OCI-LY3 (cell line): ENCODE results near the gene TCF20.

Experiments
- H2AFZ ChIP-seq: fragments of 200-600, 300-600 bp; shearing (Covaris generic); 2 replicates; pipeline ENCODE4 v1.6.0; 2014; ENCODE audit warnings: antibody characterized with exemption, low read depth, low read length
- H3K27ac ChIP-seq: fragments of 200-600, 300-600 bp; sonication (generic); 2 replicates; pipeline ENCODE4 v1.5.1; 2014; ENCODE audit warnings: mild to moderate bottlenecking, low read length, moderate library complexity, mixed read lengths
- H3K27me3 ChIP-seq: fragments of 200-600, 300-600 bp; sonication (generic); 2 replicates; pipeline ENCODE4 v1.6.1; 2014; ENCODE audit warnings: low read depth, low read length, mixed read lengths
- H3K36me3 ChIP-seq: fragments of 200-600, 300-600 bp; sonication (generic); replicated peaks from 2 replicates; pipeline ENCODE3; 2014; ENCODE audit warnings: low read depth, low read length, mixed read lengths
- H3K4me1 ChIP-seq: fragments of 300-600, 200-600 bp; sonication (generic); 2 replicates; pipeline ENCODE4 v1.6.1; 2014; ENCODE audit warnings: low read length, mixed read lengths
- H3K4me2 ChIP-seq: fragments of 200-600, 300-600 bp; sonication (generic); 2 replicates; pipeline ENCODE4 v1.6.1; 2014; ENCODE audit warnings: low read length, mixed read lengths
- H3K4me3 ChIP-seq: fragments of 300-600, 200-600 bp; sonication (generic); 2 replicates; pipeline ENCODE4 v1.5.1; 2014; ENCODE audit warnings: antibody characterized with exemption, mild to moderate bottlenecking, low read length, moderate library complexity
- H3K79me2 ChIP-seq: fragments of 300-600, 200-600 bp; shearing (Covaris generic); 2 replicates; pipeline ENCODE4 v1.6.1; 2014; ENCODE audit warnings: mild to moderate bottlenecking, low read length, mixed read lengths
- H3K9ac ChIP-seq: fragments of 300-600, 200-600 bp; shearing (Covaris generic); 2 replicates; pipeline ENCODE4 v1.6.0; 2014; ENCODE audit warnings: mild to moderate bottlenecking, low read length, moderate library complexity
- H3K9me3 ChIP-seq: fragments of 200-600, 300-600 bp; shearing (Covaris generic); 2 replicates; pipeline ENCODE4 v1.6.1; 2014; ENCODE audit warnings: low read length, mixed read lengths; ENCODE audit not compliant: insufficient read depth
- H4K20me1 ChIP-seq: fragments of 200-600, 300-600 bp; sonication (generic); 2 replicates; pipeline ENCODE4 v1.6.1; 2016; ENCODE audit warnings: low read length, mixed read lengths; ENCODE audit not compliant: insufficient read depth
- CTCF ChIP-seq: fragments of 200-600, 300-600 bp; sonication (generic); IDR thresholded peaks from 2 replicates; pipeline ENCODE4 v1.5.1; 2014; ENCODE audit warnings: antibody characterized with exemption, low read length, low read depth
- EZH2phosphoT487 ChIP-seq: fragments of 200-600 bp; shearing (Covaris generic); IDR thresholded peaks from 2 replicates; pipeline ENCODE4 v1.6.1; 2018; ENCODE audit warnings: antibody characterized with exemption, mixed run types, low read depth

The TCF20 gene

GRCh38 chr22:42270510-42271190 is at the start of gene TCF20:
Gene TCF20 (minus strand): TSS chr22:42270653. CDS start chr22:42215305, 55,348 bp downstream.
- H2AFZ ChIP-seq: peak within 1 kb of the TSS; percentile 93
- H3K4me2 ChIP-seq: peak within 1 kb of the TSS; percentile 90
- peak within 1 kb of the TSS; percentile 79 for H3K27ac ChIP-seq
- H3K4me3 ChIP-seq: peak within 1 kb of the TSS; percentile 100
- no peak for TF ChIP-seq EZH2phosphoT487
- TF ChIP-seq CTCF: no peak
- H3K9me3 ChIP-seq: no peaks in the 10 kb centered on the region
- peaks cover 15% of the 10 kb centered on the region for H3K4me1 ChIP-seq
- no peaks in the 10 kb centered on the region for H3K27me3 ChIP-seq
- H4K20me1 ChIP-seq: peaks cover 38% of the 10 kb centered on the region
- H3K9ac ChIP-seq: peak within 1 kb of the TSS; percentile 100
- H3K36me3 ChIP-seq: peaks cover 3% of the 10 kb centered on the region
- peaks cover 51% of the 10 kb centered on the region for H3K79me2 ChIP-seq

- no peaks in the 10 kb centered on the region for H4K20me1 ChIP-seq
- peaks cover 12% of the 10 kb centered on the region for H3K4me1 ChIP-seq
- H3K9ac ChIP-seq: no peak overlapping the region
- no peaks in the 10 kb centered on the region for H3K36me3 ChIP-seq
- no peaks in the 10 kb centered on the region for H3K79me2 ChIP-seq
- no peak overlapping the region for H3K4me2 ChIP-seq
- no peak overlapping the region for H2AFZ ChIP-seq
- H3K4me3 ChIP-seq: no peak overlapping the region
- no peak overlapping the region for H3K27ac ChIP-seq
- H3K27me3 ChIP-seq: peaks cover 19% of the 10 kb centered on the region; the same call in 1 of the 2 replicates
- H3K9me3 ChIP-seq: no peaks in the 10 kb centered on the region
- TF ChIP-seq EZH2phosphoT487: no peak
- no peak for TF ChIP-seq CTCF
Observed at GRCh38 chr22:42319386-42319785, 48.9 kb upstream of the TCF20 start.

- no peak overlapping the region for H3K4me2 ChIP-seq
- H3K4me1 ChIP-seq: peaks cover 12% of the 10 kb centered on the region
- H3K79me2 ChIP-seq: no peaks in the 10 kb centered on the region
- no peak overlapping the region for H2AFZ ChIP-seq
- no peaks in the 10 kb centered on the region for H4K20me1 ChIP-seq
- H3K27me3 ChIP-seq: peaks cover 22% of the 10 kb centered on the region; the same call in 1 of the 2 replicates
- no peaks in the 10 kb centered on the region for H3K9me3 ChIP-seq
- TF ChIP-seq EZH2phosphoT487 (no peak), CTCF (no peak)
- no peak overlapping the region for H3K9ac ChIP-seq
- H3K4me3 ChIP-seq: no peak overlapping the region
- H3K27ac ChIP-seq: no peak overlapping the region
- H3K36me3 ChIP-seq: no peaks in the 10 kb centered on the region
Observed at GRCh38 chr22:42318967-42319366, 48.5 kb upstream of the TCF20 start.

- Histone ChIP-seq H2AFZ (no peak overlapping the region), H3K36me3 (no peaks in the 10 kb centered on the region), H4K20me1 (no peaks in the 10 kb centered on the region), H3K27me3 (peaks cover 23% of the 10 kb centered on the region; the same call in 1 of the 2 replicates), H3K9ac (no peak overlapping the region), H3K4me3 (no peak overlapping the region), H3K4me1 (peaks cover 12% of the 10 kb centered on the region), H3K27ac (no peak overlapping the region), H3K9me3 (no peaks in the 10 kb centered on the region), H3K4me2 (no peak overlapping the region; the same call in 1 of the 2 replicates), H3K79me2 (no peaks in the 10 kb centered on the region)
- TF ChIP-seq EZH2phosphoT487 (no peak), CTCF (no peak)
Observed at GRCh38 chr22:42317691-42318547, 47.5 kb upstream of the TCF20 start.
